GM18858 (cell line): ENCODE measurements around the gene CDC14C.

Source experiments
- ATAC-seq: cut with Tn5 transposase; IDR thresholded peaks from one replicate; pipeline ENCODE4 v1.9.1; 2021; ENCODE audit not compliant: unreplicated experiment

The CDC14C gene

DNA sequence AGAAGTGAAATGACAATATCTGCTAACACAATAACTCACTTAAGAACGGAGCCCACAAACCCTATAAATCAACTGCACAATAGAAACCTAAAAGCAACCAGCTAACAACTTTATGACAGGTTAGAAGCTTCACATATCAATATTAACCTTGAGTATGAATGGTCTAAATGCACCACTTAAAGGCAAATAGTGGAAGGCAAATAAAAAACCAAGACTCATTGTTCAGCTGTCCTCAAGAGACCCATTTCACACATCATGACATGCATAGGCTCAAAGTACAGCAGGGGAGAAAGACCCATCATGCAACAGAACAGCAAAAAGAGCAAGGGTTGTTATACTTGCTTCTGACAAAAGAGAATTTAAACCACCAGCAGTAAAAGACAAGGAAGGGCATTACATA, 46.8 kb downstream of the CDC14C start:
- no peak for ATAC-seq

DNA sequence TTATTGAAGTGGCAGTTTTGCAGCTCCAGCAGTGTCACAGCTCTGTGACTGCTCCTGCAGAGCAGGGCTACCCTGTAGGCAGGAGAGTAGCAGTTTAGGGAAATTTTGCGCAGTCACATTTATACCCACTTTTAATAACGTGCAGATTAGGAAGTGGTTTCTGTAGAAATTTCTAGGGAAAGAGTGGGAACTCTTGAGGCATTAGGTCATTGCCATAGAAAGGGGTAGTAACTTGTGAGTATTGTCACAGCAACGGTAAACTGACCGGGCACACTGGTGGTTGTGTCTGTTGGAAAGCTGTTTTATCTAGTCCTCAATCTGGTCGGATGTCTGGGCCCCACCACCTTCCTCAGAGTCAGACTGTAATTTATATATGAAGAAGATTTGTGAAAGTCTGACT, 51.9 kb downstream of the CDC14C start:
- no peak for ATAC-seq

DNA sequence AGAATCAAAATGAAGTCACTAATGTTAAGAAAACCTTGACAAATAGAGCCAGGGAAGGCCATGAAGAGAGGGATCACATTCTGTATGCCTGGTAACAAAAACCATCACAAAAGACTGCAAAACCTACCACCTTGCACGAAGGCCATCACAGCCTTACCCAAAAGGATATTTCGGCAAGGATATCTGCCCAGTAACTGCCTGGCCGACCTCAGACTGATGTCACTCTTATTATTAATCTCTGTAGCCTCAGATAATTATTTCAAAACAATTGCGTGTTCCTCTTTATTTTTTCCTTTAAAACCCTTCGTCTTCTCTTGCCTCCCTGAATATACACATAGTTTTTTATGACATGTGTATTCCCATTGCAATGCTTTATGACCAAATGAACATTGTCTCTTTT, 52.5 kb downstream of the CDC14C start:
- ATAC-seq = no peak
